HG02763 (cell line): Measurements from ENCODE around the gene XDH.

Experiments
- ATAC-seq: cut with Tn5 transposase; IDR thresholded peaks from one replicate; pipeline ENCODE4 v1.9.1; 2021; ENCODE audit warnings: mild to moderate bottlenecking, moderate library complexity; ENCODE audit not compliant: unreplicated experiment

Gene XDH

DNA sequence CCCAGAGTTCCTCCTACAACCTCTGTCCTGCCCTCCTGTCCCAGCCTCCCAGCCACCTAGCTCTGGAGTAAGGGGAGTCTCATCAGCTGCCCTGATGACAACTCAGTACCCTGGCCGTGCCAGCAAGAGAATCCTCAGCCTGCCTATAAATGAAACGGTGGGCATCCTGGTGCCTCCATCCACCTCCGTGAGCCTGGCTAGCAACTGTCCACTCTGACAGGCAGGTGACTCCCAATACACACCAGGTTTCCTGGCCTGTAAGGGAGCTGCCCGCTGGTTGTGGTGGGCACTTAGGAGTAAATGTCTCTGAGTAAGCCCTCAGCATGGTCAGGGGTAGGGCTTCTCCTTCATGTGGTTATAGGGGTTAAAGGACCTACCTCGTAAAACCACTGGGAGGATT lies 81.5 kb downstream of the XDH start:
- ATAC-seq: peak; percentile 10

DNA sequence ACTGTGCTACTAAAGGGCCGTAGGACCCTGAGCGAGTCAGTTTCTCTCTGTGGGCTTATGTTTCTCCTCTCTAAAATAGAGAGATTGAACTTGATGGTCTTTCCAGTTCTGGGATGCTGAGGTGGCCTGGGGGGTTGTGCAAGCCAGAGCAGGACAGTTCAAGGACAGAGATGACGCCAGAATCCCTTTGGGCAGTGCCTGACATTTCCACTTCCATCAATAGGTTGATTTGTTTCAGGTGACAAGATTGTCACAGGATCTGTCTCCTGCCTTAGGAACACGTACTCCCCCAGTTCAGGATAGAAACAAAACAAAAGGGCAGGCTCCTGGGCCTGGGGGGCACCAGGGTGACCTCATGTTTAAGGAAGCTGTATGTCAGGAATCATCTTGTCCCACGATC lies 82.0 kb downstream of the XDH start:
- ATAC-seq: no peak

DNA sequence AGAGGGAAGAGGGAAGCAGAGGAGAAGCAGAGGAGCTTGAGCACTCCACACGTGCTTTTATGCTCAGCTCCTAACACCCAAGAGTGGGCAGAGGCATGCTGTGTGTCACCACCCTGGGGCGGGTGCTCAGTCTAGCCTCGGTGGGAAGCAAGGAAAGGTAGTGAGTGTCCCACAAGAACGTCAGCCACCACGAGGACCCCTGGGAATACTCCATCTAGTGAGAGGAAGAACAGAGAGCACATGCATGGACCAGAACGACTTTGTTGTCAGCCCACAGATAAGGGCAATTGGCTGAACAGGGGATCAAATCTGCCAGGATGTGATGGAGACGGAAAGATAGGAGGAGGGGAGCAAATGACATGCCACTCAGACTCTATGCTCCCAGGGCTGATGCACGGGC lies 83.4 kb downstream of the XDH start:
- ATAC-seq: no peak

DNA sequence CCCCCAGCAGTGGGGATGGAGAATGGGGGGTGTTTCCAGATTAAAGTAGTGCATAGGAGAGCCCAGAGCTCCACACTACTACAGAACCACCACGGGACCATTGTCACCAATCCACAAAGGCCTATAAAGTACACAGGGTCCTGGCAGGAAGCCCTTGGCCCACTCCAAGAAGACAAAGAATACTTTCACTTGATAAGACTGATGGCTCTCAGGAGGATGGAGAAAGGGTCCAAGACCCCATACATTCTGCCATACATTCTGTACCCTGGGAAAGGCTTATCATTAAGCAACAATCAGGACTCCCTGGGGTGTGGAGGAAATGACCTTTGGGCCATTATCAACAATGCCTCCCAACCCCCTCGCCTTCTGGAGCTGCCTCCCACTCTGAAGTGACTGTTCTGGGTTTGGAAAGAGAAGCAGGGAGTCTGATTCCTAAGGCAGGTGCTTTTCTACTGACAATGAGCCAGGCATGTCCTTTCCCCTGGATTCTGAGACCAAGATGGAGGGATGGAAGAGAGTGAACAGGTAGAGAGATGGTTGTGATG lies 85.4 kb downstream of the XDH start:
- no peak for ATAC-seq

DNA sequence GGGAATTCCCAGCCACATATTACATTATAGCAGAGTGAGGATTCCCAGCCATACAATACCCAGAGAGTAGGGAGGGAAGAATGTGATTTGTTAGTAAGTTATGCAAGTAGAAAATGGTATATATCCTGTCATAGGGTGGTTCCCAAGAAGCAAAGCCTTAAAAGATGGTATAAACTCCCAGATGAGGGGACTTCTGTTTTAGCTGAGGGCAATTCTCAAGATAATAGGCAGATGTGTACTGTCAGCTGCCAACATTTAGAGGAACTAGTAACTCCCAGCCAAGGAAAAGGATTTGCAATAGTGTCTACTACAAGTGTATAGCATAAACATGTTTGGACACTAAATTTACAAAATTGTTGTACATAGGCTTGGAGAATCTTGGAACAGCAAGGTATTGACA lies 86.5 kb downstream of the XDH start:
- no peak for ATAC-seq

DNA sequence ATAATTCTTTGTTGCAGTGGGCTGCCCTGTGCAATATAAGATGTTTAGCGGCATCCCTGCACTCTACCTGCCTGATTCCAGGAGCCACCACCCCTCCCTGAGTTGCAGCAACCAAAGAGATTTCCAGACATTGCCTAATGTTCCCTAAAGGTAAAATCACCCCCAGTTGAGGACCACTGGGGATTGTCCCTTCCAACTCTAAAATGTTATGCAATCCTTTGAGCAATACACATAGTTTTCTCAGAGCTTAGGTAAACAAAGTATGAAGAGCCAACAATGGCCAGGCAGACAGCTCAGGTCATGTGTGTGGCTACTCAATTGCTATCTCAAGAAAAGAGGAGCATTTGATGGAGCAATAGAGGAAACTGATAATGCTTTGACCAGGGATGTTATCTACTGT lies 87.0 kb downstream of the XDH start:
- no peak for ATAC-seq

DNA sequence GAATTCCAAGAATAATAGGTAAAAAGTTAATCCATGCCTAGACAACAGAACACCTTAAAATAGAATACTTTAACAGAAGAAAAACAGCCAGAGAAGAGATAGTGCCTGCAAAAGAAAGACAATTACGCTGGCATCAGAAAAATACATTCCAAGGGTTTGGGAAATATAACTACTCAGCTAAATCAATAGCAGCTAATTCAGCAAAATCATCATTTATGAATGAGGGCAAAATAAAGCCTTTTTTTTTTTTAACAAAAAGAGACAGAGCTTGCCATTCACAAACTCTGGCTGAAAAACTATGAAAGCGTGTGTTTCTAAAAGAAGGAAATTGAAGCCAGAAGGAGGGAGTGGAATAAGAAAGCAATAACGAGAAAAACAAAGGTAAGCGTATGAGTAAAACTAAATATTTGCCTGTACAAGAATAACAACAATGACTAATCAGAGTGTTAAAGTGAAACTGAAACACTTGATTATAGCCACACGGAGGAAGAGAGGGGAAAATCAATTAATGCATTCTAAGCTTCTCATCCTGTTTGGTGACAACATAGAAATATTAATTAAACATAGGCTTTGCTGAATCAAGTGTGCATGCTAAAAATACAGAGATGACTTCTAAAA lies 90.4 kb downstream of the XDH start:
- ATAC-seq: peak; percentile 75

DNA sequence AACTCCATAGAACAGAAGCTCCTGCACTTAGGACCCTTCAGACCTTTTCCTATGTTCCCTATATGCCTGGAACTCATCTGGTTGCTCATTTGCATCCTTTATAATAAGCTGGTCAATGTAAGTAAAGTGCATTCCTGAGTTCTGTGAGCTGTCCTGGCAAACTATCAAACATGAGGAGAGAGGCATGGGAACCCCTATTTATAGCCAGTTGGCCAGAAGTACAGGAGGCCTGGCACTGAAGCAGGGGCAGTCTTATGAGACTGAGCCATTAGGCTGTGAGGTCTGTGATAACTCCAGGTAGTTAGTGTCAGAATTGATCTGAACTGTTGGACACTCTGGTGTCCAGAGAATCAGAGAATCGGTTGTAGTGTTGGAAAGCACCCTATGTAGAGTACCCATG lies 92.2 kb downstream of the XDH start:
- no peak for ATAC-seq

DNA sequence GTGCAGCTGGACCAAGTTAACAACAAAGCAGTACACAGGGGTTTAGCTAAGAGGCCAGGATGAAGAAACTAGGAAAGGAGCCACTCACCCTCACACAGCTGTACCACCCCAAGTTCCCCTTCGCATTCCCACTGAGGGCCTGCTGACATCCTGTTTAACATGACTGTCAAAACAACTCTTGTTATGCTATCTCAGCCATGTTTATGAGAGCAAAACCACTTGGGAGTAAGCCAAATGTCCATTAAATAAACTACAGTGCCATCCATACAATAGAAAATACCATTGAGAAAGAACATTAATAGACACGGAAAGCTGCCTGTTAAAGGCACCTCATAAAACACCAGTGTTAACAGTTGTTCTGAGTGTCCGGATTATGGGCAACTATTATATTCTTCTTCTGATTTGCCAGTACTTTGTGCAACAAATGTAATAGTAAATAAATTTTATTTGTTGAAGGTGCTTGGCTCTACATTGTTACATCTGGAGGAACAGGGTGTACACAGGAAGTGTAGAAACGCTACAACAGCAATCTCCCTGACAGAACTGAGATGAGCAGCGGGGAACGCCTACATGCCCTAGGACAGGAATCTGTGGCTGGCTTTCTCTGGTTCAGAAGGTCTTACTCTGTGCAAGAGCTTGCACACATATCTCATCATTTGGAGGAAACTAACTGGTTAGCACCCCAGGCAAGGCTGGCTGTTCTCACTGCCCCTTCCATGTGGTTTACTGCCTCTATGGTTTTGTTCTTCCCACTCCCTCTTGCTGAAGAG lies 95.0 kb downstream of the XDH start:
- ATAC-seq: peak; percentile 48

DNA sequence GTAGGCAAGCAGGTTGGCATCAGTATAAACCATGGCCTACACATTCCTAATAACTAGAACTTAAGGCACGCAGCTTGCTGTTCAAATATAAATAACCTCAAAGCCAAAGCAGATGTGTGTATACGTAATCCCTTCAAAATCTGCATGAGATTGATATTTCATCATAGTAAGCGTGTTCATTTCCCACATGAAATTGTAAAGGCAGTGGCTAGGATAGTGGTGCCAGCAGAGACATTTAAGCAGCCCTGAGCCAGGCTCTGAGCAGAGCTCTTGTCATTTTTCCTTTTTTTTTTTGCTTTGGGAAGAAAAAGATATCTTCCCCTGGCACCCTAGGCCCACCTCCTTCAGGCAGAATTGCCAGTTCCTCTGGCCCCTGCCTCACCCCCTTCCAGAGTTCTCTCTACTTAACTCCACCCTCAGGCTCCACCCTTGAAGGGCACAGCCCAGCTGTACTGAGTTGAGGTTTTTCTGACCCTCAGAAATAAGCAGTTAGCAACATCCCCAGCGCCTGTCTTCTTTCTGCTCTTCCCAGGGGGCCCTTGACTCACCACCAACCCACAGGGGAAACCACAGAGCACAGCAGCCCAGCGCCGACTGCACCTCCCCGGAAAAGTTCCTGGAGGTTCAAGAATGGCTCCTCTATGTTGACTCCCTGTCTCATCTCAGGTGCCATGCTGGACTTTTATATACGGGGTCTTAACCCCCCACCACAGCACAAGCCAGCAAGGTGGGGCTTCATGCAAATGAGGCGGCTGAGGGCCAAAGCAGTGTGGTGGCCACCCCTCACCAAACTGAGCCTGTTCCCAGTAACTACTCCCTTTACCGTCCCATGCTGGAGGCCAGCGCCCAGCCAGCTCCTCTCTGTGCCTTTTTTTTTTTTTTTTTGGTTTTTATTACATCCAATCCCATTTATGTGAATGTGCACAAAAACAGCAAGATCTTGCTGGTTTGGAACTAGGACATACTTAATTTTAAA lies 95.9 kb downstream of the XDH start:
- peak; percentile 74 for ATAC-seq

DNA sequence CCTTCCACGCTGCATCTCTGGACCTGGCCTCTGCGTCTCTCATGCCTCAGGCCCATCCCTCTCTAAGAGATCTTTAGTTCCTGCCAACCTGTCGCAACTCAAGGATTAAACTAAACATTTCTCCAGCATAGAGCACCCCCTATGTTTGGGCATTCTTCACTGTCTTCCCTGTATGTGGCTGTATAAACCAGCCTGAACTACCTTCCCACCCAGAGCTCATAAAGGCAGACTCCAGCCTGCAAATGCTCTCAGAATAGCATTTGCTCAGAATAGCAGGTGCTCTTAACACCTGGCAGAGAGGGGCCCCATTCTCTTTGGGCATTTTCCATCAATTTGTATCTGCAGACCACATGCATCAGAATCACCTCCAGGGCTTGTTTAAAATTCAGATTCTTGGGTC lies 97.1 kb downstream of the XDH start:
- no peak for ATAC-seq

DNA sequence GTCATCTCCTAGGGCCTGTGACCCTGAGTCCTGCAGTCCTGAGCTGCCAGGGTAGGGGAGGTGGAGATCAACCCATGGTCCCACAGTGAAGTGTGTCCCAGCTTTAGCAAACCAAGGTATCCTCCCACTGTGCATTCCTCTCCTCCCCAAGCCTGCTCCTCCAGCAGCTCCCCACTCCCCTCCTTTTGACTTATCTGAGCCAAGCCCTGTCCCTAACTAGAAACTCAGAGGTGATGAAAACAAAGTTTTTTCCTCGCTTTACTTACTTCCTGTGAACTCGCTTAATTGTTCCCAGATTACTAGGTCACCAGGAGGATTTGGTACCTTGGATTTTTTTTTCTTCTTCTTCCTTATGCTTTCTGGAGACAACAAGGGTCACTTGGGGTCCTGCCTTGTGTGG lies 99.8 kb downstream of the XDH start:
- no peak for ATAC-seq

DNA sequence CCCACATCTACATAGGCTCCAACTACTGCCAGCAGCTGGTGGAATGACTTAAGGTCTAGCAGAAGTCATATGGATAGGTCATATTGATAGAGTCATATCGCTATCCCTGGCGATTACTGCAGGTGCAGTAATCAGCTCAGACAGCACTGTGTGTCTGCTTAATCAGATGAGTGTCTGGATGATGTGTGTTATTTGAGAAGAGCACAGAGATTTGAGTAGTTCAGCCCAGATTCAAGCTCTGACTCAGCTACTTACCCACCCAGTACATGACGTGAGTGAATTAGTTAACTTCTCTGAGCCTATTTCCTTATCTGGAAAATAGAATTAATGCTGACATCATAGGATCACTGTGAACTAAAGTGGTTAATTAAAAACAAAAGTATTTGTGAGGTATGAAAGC lies 101.6 kb downstream of the XDH start:
- ATAC-seq: no peak

DNA sequence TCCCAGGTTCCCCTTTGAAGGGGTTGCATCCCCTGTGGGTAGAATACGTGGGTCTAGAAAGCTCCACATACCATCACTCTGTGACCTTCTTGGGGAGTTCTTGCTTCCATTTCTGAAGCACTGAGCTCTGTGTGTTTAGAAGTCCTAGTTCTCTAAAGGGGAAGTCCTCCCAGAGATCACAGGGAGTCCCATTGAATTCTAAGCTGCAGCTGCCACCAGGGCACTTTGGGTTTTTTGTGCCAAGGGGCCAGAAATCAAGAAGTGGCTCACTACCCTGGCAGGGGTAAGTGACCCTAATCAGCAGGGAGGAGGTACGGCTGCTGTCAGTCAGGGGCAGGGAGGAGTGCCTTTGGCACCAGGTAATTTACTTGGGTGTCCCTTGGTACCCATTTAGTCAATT lies 109.7 kb downstream of the XDH start:
- no peak for ATAC-seq

DNA sequence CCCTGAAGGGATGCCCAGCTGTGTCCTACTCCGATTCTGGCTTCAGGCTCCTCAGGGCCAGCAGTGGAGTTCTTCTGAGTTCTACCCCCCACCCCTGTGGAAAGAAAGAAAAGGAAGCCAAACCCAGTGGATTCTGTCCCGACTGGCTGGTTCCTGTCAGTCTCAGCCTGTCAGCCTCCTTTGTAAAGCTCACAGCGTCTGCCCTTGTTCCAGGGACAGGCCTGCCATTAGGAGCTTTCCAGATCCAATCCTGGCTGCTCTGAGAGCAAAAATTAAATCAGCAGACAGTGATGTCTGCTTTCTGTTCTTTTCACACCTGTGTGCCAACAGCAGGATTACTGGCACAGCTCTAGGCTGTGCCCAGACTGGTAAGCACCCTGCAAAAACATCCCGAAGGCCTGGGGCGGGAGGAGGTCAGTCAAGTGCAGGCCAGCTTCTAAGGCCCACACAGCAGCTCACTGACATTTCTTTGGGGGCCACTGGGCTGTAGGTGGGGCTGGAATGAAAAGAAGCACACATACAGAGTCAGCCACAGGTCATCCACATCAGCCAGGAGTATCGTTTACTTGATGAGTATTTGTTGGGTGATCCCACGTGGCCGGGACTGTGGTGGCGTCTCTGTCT lies 111.5 kb downstream of the XDH start:
- ATAC-seq: no peak

DNA sequence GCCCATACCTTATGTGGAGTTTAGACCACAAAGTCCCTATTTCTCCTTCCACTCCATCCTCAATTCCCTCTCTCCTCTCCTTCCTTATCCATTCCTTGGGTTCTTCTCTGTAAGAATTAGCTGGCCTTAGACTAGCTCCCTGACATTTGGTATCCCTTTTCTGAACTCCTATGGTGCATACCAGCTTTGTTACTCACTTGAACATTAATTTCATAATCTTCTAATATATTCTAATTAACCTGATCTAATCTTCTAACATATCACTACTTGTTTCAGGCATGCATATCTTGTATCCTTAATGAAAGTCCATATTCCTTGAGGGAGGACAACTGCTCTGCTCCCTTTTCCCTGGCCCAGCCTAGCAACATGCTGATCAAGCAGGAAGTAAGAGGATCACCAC lies 114.2 kb downstream of the XDH start:
- ATAC-seq: no peak

DNA sequence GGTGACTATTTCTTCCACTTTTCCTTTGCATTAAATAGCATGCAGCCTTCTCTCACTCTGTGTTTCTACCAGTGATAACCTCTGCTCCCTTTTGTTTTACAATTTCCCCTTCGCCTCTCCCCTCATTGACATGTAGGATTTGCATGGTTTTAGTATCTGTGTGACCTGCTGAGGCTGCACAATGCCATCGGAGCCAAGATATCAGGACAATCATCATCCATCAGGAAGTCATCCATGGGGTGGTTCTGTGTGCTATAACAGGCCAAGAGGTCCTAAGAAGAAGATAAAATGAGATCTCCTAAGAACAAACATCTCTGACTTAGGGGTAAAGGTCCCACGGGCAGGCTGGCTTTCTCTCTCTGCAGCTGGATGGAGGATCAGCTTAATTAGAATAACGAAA lies 115.0 kb downstream of the XDH start:
- no peak for ATAC-seq

DNA sequence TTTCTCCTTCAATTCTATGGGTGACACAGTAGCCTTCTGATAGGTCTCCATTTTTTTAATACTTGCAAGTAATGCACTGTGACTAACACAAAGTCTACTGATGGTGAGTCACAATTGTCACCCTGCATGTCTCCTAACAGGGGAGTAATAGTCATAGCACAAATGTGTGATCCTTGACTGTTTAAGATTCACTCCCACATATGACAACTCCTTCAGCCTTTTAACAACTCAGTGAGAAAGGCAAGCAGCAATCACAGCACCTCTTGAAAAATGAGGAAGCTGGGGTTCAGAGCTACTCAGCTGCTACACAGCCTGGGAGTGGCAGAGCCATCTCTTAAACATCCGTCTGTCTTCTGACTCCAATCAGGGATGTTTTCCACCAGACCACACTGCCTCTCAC lies 116.8 kb downstream of the XDH start:
- no peak for ATAC-seq

DNA sequence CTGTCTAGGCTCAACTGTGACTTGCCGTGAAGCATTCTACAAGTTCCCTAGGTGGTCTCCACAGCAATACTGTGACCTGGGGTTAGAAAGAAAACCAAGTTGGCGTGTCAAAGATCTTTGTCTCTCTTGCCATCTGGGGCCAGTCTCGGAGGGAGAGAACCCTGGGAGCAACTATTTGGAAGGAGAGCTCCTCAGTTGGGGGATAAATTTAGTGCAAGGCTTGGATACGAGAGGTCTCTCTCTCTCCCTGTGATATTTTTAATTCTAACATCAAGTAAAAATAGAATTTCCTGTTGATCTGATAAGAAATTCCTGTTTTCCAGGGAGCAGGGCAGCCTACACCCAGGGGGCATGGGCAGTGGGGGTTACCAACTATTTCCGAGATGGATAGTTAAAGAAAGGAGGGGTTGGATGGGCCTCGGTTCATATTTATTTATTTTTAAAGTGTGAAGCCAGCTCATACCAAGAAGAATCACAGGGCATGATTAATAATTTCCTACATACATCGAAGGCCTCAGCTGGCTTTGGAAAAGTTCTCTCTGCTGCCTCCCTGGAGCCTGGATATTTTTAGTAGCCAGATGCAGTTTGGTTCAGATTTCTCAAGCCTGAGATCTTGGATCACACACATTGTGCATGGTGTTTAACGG lies 117.8 kb downstream of the XDH start:
- ATAC-seq: no peak

DNA sequence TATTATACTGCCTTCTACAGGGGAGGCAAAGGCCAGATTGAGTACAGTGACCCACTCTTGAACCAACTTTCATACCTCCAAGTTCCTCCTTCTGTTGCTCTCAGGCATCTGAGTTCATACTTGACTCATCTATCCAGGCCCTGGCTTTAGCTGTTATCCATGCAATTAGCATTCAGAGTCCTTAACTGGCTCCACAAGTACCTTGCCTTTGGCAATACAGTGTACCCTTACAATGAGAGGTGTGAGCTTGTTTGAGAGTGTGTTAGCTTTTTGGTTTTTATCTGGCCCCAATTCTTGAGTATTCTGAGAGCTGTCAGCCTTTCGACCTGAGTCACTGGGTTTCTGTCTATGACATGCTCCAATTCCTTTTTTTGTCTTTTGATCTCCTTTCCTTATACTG lies 120.3 kb downstream of the XDH start:
- ATAC-seq: no peak

DNA sequence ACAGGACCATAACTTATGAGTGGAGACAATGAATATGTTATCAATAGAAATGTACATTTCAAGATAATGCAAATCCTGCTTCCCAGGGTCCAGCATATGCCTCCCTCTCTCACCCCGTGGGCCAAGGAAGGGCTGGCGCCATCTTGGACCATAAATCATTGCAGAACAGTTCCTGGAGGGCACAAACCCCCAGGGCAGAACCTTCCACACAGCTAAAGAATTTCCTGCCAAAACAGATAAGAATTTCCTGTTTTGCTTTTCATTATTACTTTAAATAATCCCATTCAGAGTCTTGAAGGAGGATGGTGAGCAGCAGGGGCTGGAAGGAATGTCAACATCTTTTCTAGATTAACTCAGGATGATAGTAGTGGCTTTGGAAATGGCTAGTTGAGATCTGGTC lies 126.9 kb downstream of the XDH start:
- ATAC-seq: no peak
